Measurements from ENCODE around the gene HUS1B.
A peak's percentile ranks its signal among the peaks of the same experiment; 100 is the strongest.

The HUS1B gene

GRCh38 chr6:626236-626635, 30.7 kb downstream of the HUS1B start:
- TF ChIP-seq, protein P1, sequence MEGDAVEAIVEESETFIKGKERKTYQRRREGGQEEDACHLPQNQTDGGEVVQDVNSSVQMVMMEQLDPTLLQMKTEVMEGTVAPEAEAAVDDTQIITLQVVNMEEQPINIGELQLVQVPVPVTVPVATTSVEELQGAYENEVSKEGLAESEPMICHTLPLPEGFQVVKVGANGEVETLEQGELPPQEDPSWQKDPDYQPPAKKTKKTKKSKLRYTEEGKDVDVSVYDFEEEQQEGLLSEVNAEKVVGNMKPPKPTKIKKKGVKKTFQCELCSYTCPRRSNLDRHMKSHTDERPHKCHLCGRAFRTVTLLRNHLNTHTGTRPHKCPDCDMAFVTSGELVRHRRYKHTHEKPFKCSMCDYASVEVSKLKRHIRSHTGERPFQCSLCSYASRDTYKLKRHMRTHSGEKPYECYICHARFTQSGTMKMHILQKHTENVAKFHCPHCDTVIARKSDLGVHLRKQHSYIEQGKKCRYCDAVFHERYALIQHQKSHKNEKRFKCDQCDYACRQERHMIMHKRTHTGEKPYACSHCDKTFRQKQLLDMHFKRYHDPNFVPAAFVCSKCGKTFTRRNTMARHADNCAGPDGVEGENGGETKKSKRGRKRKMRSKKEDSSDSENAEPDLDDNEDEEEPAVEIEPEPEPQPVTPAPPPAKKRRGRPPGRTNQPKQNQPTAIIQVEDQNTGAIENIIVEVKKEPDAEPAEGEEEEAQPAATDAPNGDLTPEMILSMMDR (IDR thresholded peaks at IDR 0.05; ENCODE audit: low read depth, low read length, missing control alignments) = no peak
- no peak for DNase-seq (ENCODE audit: low read depth)
- no peak overlapping the region for H3K4me3 ChIP-seq (ENCODE audit: low read depth, low read length)

GRCh38 chr6:624979-625378, 31.9 kb downstream of the HUS1B start:
- TF ChIP-seq, protein P1 (IDR thresholded peaks at IDR 0.05; ENCODE audit: low read depth, low read length, missing control alignments) = no peak
- peak; percentile 66 for DNase-seq (ENCODE audit: low read depth)
- no peak overlapping the region; the same call in 1 of the 2 replicates for H3K4me3 ChIP-seq (ENCODE audit: low read depth, low read length)

- TF ChIP-seq, protein P1 (IDR thresholded peaks at IDR 0.05; ENCODE audit: low read depth, low read length, missing control alignments) = no peak
- DNase-seq (ENCODE audit: low read depth) = no peak
- no peak overlapping the region for H3K4me3 ChIP-seq (ENCODE audit: low read depth, low read length)
Measured at GRCh38 chr6:622462-622861, 34.4 kb downstream of the HUS1B start.

DNA sequence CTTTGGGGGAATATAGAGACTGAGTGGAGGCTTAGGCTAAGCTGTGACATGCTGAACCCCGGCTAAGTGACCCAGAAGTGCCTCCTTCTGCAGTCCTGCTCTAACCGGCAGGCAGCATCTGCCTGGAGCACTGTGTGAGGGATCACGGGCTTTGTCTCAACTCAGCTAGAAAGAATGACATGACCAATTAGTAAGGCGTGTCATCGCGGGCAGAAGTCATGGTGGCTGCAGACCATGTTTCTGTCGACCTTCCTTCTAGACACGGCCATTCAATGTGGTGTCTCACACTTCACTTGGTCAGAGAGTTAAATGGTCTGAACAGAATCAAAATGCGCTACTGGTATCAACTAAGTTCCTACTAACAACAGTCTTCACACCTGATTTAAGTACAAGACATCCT, 35.0 kb downstream of the HUS1B start:
- no peak overlapping the region for H3K4me3 ChIP-seq (ENCODE audit: low read depth, low read length)

GRCh38 chr6:620950-621349, 36.0 kb downstream of the HUS1B start:
- TF ChIP-seq, protein P1 (IDR thresholded peaks at IDR 0.05; ENCODE audit: low read depth, low read length, missing control alignments) = no peak
- DNase-seq (ENCODE audit: low read depth) = no peak
- no peak overlapping the region for H3K4me3 ChIP-seq (ENCODE audit: low read depth, low read length)

More for the DNA sequence above, 35.0 kb downstream of the HUS1B start:
- no peak for DNase-seq (ENCODE audit: low read depth)
- TF ChIP-seq, protein P1 (IDR thresholded peaks at IDR 0.05; ENCODE audit: low read depth, low read length, missing control alignments) = no peak

- TF ChIP-seq, protein P1 (IDR thresholded peaks at IDR 0.05; ENCODE audit: low read depth, low read length, missing control alignments) = no peak
- DNase-seq (ENCODE audit: low read depth) = no peak
- H3K4me3 ChIP-seq (ENCODE audit: low read depth, low read length) = no peak overlapping the region
Measured at GRCh38 chr6:620166-620565, 36.7 kb downstream of the HUS1B start.

DNA sequence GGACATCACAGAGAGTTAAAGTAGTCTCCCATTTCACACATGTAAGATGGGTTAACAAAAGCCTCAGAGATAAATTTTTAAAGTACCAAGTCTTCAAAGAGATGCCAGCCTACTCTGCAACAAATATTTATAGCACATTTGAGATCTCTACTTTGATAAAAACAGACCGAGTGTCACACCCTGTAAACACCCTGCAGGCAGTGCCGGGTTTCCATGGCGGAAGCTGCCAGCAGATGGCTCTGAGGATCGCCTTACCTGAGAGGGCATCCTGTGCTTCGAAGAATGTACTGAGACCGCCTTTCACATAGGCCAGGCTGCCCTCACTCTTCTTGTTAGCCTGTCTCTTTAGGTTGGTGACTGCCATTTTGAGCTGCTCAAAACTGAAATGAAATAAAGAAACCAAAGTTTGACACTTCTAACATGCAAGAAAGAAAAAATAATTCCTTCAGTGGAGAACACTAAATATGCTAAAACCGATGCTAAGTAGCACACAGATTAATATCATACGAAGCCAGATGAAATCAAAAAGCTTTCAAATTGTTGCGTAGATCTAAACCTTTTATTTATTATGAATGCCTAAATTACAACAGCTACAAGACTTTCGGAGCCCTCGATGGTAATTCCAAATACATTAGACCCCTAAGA, 39.3 kb downstream of the HUS1B start:
- DNase-seq (ENCODE audit: low read depth) = no peak
- H3K4me3 ChIP-seq (ENCODE audit: low read depth, low read length) = no peak overlapping the region
- TF ChIP-seq, protein P1 (IDR thresholded peaks at IDR 0.05; ENCODE audit: low read depth, low read length, missing control alignments) = no peak

Data from GM12864 (cell line).